HG03064 (cell line): ENCODE measurements around the gene MSRB1.
"Not testable (repeated sequence)": the region's sequence is repeated elsewhere in the genome, so short reads cannot be mapped to it uniquely, and the experiment has no call there.

ENCODE experiments used
- ATAC-seq: cut with Tn5 transposase; IDR thresholded peaks from one replicate; pipeline ENCODE4 v1.9.1; 2021; ENCODE audit warnings: low read depth; ENCODE audit not compliant: unreplicated experiment

The MSRB1 gene

GRCh38 chr16:1903845-1904840 lies 38.9 kb downstream of the MSRB1 start:
- no peak for ATAC-seq

DNA sequence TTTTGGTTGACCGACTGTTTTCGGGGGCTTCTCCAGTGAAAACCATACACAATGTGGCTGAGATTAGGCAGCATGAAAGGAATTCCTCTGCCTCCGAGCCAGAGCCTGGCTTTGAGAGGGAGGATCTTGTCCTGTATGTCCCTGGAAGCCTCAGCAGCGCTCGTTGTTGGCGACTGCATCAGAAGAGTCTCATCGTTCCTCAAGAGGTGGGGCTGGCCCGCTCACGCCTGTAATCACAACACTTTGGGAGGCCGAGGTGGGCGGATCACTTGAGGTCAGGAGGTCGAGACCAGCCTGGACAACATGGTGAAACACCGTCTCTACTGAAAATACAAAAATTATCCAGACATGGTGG lies 39.8 kb downstream of the MSRB1 start:
- no peak for ATAC-seq

GRCh38 chr16:1902547-1903219 lies 40.3 kb downstream of the MSRB1 start:
- ATAC-seq: no peak

- no peak for ATAC-seq
Measured at GRCh38 chr16:1900452-1900774, 42.6 kb downstream of the MSRB1 start.

DNA sequence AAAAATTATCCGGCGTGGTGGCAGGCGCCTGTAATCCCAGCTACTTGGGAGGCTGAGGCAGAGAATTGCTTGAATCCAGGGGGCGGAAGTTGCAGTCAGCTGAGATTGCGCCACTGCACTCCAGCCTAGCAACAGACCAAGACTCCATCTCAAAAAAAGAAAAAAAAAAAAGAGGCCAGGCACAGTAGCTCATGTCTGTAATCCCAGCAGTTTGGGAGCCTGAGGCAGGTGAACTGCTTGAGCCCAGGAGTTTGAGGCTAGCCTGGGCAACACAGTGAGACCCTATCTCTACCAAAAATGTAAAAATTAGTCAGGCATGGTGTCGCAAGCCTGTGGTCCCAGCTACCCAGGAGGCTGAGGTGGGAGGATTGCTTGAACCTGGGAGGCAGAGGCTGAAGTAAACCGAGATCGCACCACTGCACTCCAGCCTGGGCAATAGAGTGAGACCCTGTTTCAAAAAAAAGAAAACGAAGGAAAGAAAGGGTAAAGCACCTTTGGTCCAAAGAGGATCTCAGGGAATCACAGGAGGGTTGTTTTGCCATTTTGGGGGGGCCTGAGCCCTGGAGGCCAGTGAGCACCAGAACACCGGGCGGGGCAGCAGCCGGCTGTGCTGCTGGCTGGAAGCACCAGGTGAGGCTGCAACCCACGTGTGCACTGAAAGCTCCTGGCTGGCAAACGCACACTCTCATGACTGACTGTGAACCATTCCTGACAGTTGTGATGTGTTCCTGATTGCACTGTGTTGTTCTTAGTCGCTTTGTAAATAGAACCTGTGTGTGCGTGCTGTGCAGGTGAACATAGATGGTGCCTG lies 43.2 kb downstream of the MSRB1 start:
- no peak for ATAC-seq

GRCh38 chr16:1897692-1898091 lies 45.3 kb downstream of the MSRB1 start:
- not testable (repeated sequence) for ATAC-seq

GRCh38 chr16:1895949-1896675 lies 46.9 kb downstream of the MSRB1 start:
- no peak for ATAC-seq

GRCh38 chr16:1895068-1895467 lies 47.9 kb downstream of the MSRB1 start:
- no peak for ATAC-seq

DNA sequence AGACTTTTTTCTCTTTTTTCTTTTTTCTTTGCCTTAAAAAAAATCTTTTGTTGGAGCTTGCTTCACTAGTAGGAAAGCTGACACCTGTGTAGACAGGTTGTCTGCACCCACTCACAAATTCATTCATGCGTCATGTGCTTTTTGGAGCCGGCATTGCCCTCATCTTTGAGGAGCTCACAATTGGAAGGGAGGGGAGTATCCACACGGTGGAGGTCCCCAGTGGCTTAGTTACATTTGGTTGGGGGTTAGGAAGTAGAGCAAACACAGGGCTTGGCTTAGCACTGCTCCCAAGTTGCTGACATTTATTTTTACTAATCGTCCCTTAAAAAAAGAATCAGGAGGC lies 52.3 kb downstream of the MSRB1 start:
- no peak for ATAC-seq

GRCh38 chr16:1890024-1890707 lies 52.8 kb downstream of the MSRB1 start:
- no peak for ATAC-seq
